GM06990 (cell line): ENCODE measurements around the gene MPC1L.
"Not testable (repeated sequence)": the region's sequence is repeated elsewhere in the genome, so short reads cannot be mapped to it uniquely, and the experiment has no call there.

Source experiments
- DNase-seq: peaks from one replicate; pipeline ENCODE4 v3.0.0-alpha.2; 2011; ENCODE audit not compliant: insufficient read length; ENCODE audit errors: extremely low read depth
- H3K27me3 ChIP-seq: replicated peaks from 2 replicates; pipeline ENCODE4 v1.6.0; 2011; ENCODE audit warnings: low read length; ENCODE audit not compliant: control insufficient read depth, insufficient read depth
- H3K36me3 ChIP-seq: 2 replicates; pipeline ENCODE4 v1.5.1; 2011; ENCODE audit warnings: low read length; ENCODE audit not compliant: control insufficient read depth, insufficient read depth
- H3K4me3 ChIP-seq: replicated peaks from 2 replicates; pipeline ENCODE4 v1.5.1; 2011; ENCODE audit warnings: low read depth, mild to moderate bottlenecking, control low read depth, low read length
- CTCF ChIP-seq: IDR thresholded peaks from 2 replicates; pipeline ENCODE4 v1.5.1; 2011; ENCODE audit warnings: low read length, control low read depth, mild to moderate bottlenecking, inconsistent platforms; ENCODE audit not compliant: insufficient read depth, poor library complexity, severe bottlenecking

MPC1L gene

GRCh38 chrX:40623139-40623536, at the start of gene MPC1L:
TSS of gene MPC1L (plus strand) at chrX:40623428. CDS start at chrX:40623566, 138 bp downstream.
- H3K36me3 ChIP-seq, result no peaks in the 10 kb centered on the region
- H3K27me3 ChIP-seq, result peaks cover 2% of the 10 kb centered on the region; the same call in 1 of the 2 replicates
- H3K4me3 ChIP-seq, result no peak within 1 kb of the TSS
- DNase-seq, result no peak
- no peak for TF ChIP-seq CTCF

GRCh38 chrX:40573763-40574162, 49.5 kb upstream of the MPC1L start:
- TF ChIP-seq CTCF, result peak; percentile 95
- no peaks in the 10 kb centered on the region for H3K36me3 ChIP-seq
- H3K4me3 ChIP-seq, result no peak overlapping the region
- DNase-seq, result peak; percentile 14
- no peaks in the 10 kb centered on the region for H3K27me3 ChIP-seq

GRCh38 chrX:40575411-40575810, 47.8 kb upstream of the MPC1L start:
- H3K27me3 ChIP-seq, DNase-seq, H3K36me3 ChIP-seq, H3K4me3 ChIP-seq: not testable (repeated sequence)

GRCh38 chrX:40576291-40576690, 46.9 kb upstream of the MPC1L start:
- Histone ChIP-seq H3K27me3 (no peaks in the 10 kb centered on the region), H3K4me3 (no peak overlapping the region), H3K36me3 (no peaks in the 10 kb centered on the region)
- DNase-seq, result no peak
- no peak for TF ChIP-seq CTCF

- Histone ChIP-seq H3K4me3 (no peak overlapping the region), H3K36me3 (no peaks in the 10 kb centered on the region), H3K27me3 (no peaks in the 10 kb centered on the region)
- no peak for DNase-seq
- TF ChIP-seq CTCF, result no peak
Measured at GRCh38 chrX:40578039-40578695, 45.1 kb upstream of the MPC1L start.

- no peaks in the 10 kb centered on the region for H3K27me3 ChIP-seq
- H3K4me3 ChIP-seq, result no peak overlapping the region
- no peaks in the 10 kb centered on the region for H3K36me3 ChIP-seq
- no peak for TF ChIP-seq CTCF
- no peak for DNase-seq
Measured at GRCh38 chrX:40579141-40579540, 44.1 kb upstream of the MPC1L start.
